Activated CD4-positive, alpha-beta memory T cell treated with anti-CD3 and anti-CD28 coated beads, Interleukin-2, amount 10 ng/mL, durations not matched to agents 7 days and 5 days (primary cell): Measurements from ENCODE around the gene PPM1L. TPM values are rescaled to one million over a fixed set of nuclear protein-coding genes. Genes with fewer than 3 reads are reported as not detected.
A peak's percentile ranks its signal among the peaks of the same experiment; 100 is the strongest.
"Not testable (repeated sequence)": the region's sequence is repeated elsewhere in the genome, so short reads cannot be mapped to it uniquely, and the experiment has no call there.

Experiments used
- CTCF ChIA-PET: fragments of 350-600 bp; sonication (Branson Sonifier 250); formaldehyde crosslinking; loops from one replicate; lab custom pipeline; 2021; ENCODE audit warnings: antibody characterized with exemption, inconsistent platforms; lab: Charles Lee
- POLR2A ChIA-PET: fragments of 350-600 bp; sonication (Branson Sonifier 250); formaldehyde crosslinking; loops from one replicate; lab custom pipeline; 2021; ENCODE audit warnings: antibody characterized with exemption; lab: Charles Lee
- DNase-seq: peaks from one replicate; pipeline ENCODE4 v3.0.0-alpha.2; 2020
- H3K27ac Mint-ChIP-seq: one replicate; pipeline ENCODE4 v1.8.0; 2021; ENCODE audit warnings: mild to moderate bottlenecking, mixed read lengths
- H3K27me3 Mint-ChIP-seq: one replicate; pipeline ENCODE4 v1.8.0; 2021; ENCODE audit warnings: mixed read lengths
- H3K36me3 Mint-ChIP-seq: one replicate; pipeline ENCODE4 v1.8.0; 2021; ENCODE audit warnings: low read depth, mixed read lengths
- H3K4me1 Mint-ChIP-seq: one replicate; pipeline ENCODE4 v1.8.0; 2021; ENCODE audit warnings: mixed read lengths
- H3K4me3 Mint-ChIP-seq: one replicate; pipeline ENCODE4 v1.8.0; 2021; ENCODE audit warnings: mild to moderate bottlenecking, mixed read lengths
- H3K9me3 Mint-ChIP-seq: one replicate; pipeline ENCODE4 v1.8.0; 2021; ENCODE audit warnings: mixed read lengths
- total RNA-seq, 2 experiments: library from RNA; stranded (reverse); gene quantifications; one replicate each; pipeline ENCODE4 v1.2.3, GENCODE V29; 2021

PPM1L gene
- 1 to 10 TPM; 5.9 TPM for total RNA-seq

DNA sequence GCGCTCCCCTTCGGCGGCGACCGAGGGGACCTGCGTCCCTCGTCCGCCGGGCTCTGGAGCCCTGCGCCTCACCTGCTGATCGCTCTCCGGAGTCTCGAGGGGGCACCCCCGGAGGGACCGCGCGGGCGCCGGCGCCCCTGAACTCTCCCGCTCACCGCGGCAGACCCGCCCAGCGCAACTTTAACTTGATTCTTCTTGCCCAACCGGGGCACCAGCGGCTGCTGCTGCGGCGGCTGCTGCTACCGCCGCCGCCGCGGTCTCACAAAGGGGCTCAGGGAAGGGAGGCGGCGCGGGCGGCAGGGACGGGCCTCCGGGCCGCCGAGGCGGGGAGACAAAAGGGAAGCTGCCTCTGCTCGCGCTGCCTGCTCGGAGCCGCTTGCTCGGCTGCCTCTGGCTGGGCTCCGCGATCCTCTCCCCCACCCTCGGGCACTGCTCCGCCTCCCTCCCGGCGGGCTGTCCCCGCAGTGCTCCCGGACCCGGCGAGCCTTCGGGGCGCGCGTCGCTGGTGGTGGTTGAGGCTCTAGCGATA is at the start of gene PPM1L:
PPM1L (plus strand) TSS at position 456 of the 529 bp plus-strand sequence.
- ChIA-PET CTCF (interaction anchor here (1.5 kb wide), 1 partner anchor 185 kb away, joined by 4 read pairs; no protein-coding TSS in a partner anchor), POLR2A (interaction anchor here (0.8 to 4.3 kb wide), 10 partner anchors 25 to 555 kb away, joined by 3 to 30 read pairs (median 4); partner anchors contain the start of genes NMD3 and TRIM59)
- H3K4me1 Mint-ChIP-seq, result peaks cover 31% of the 10 kb centered on the region
- DNase-seq, result peak; percentile 63
- peak within 1 kb of the TSS; percentile 84 for H3K27ac Mint-ChIP-seq
- H3K36me3 Mint-ChIP-seq, result peaks cover 4% of the 10 kb centered on the region
- peaks cover 13% of the 10 kb centered on the region for H3K27me3 Mint-ChIP-seq
- H3K4me3 Mint-ChIP-seq, result peak within 1 kb of the TSS; percentile 98
- no peaks in the 10 kb centered on the region for H3K9me3 Mint-ChIP-seq

DNA sequence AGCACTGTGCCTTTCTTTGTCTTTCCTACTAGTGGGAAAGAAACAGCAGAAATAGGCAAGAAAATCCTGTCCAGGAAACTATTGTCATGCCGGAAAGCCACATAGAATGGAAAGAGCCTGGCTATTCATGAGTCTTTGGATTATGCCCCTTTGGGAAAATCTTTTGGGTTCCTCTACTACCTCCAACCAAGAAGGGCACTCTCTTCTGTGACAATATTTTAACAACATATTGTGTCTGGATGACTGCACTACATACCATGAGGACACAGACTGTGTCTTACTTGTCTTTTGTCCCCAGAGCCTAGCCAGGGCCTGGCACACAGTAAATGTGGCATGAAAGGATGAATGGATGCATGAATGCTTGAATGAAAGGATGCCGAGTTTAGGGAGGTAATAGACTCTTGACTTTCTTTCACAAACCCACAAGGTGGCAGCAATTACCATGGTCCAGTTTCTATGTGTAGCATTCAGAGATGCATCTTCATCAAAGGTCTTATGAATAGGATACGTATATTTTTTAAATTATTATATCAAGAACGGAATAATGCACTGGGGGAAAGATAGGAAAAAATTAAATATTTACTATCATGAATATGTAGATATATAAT is 48.7 kb upstream of the PPM1L start:
- no peak overlapping the region for H3K27ac Mint-ChIP-seq
- no peaks in the 10 kb centered on the region for H3K36me3 Mint-ChIP-seq
- H3K9me3 Mint-ChIP-seq, result no peaks in the 10 kb centered on the region
- peaks cover 39% of the 10 kb centered on the region for H3K27me3 Mint-ChIP-seq
- POLR2A ChIA-PET, result no interaction called here
- CTCF ChIA-PET, result interaction anchor here (2.4 kb wide), 1 partner anchor 234 kb away, joined by 18 read pairs; no protein-coding TSS in a partner anchor
- no peaks in the 10 kb centered on the region for H3K4me1 Mint-ChIP-seq
- no peak overlapping the region for H3K4me3 Mint-ChIP-seq
- DNase-seq, result no peak

DNA sequence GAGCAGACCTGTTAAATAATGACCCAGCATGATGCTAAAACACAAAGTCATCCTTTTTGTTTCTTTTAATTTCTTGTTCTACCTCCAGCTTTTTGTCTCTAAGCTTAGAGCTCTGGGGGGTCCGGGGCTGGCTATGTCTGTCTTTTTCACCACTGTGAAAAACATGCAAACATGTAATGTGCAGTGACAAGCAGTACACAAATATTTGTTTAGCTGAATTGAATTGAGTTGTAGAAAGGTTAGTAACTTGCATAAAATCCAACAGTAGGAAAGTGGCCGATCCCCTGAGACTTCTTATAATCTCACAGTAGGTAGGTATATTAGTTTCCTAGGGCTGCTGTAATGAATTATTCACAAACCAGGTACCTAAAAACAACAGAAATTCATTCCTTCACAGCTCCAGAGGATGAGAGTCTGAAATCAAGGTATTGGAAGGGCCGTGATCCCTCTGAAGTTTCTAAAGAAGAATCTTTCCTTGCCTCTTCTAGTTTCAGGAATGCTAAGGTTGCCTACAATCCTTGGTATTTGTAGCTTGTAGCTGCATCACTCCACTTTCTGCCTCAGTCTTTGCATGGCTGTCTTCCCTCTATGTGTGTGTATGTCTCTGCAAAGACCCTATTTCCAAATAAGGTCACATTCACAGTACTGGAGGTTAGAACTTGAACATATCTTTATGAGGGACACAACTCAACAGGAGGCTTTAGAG is 46.4 kb upstream of the PPM1L start:
- ChIA-PET CTCF (interaction anchor here (2.4 kb wide), 1 partner anchor 232 kb away, joined by 18 read pairs; no protein-coding TSS in a partner anchor), POLR2A (no interaction called here)
- no peaks in the 10 kb centered on the region for H3K9me3 Mint-ChIP-seq
- H3K4me1 Mint-ChIP-seq, result no peaks in the 10 kb centered on the region
- H3K4me3 Mint-ChIP-seq, result no peak overlapping the region
- no peak overlapping the region for H3K27ac Mint-ChIP-seq
- H3K36me3 Mint-ChIP-seq, result no peaks in the 10 kb centered on the region
- no peak for DNase-seq
- peaks cover 38% of the 10 kb centered on the region for H3K27me3 Mint-ChIP-seq

DNA sequence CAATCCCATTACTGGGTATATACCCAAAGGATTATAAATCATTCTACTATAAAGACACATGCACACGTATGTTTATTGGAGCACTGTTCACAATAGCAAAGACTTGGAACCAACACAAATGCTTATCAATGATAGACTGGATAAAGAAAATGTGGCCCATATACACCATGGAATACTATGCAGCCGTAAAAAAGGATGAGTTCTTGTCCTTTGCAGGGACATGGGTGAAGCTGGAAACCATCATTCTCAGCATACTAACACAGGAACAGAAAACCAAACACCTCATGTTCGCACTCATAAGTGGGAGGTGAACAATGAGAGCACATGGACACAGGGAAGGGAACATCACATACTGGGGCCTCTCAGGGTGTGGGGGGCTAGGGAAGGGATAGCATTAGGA is 42.9 kb upstream of the PPM1L start:
- H3K9me3 Mint-ChIP-seq, CTCF ChIA-PET, DNase-seq, POLR2A ChIA-PET, H3K4me3 Mint-ChIP-seq, H3K4me1 Mint-ChIP-seq, H3K36me3 Mint-ChIP-seq, H3K27ac Mint-ChIP-seq: not testable (repeated sequence)
- H3K27me3 Mint-ChIP-seq, result peaks cover 22% of the 10 kb centered on the region

DNA sequence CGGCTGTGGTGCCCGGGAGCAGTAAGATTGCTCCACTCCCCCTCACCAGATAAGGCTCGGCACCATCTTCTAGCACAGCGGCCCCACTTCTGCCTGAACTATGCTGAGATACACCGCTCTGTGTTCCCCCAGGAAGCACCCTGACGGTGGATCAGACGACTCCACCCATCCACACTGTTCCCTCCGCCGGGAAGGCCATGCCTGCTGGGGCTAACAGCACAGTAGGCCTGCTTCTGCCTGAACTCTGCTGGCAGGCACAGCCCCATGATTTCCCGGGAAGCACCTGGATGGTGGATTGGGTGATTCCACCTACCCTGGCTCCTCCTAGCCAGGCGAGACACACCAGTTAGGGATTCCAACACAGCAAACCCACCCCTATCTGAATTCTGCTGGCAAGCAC is 36.3 kb upstream of the PPM1L start:
- no peaks in the 10 kb centered on the region for H3K36me3 Mint-ChIP-seq
- DNase-seq, result no peak
- POLR2A ChIA-PET, result no interaction called here
- H3K27me3 Mint-ChIP-seq, result peaks cover 27% of the 10 kb centered on the region
- no peaks in the 10 kb centered on the region for H3K9me3 Mint-ChIP-seq
- no peak overlapping the region for H3K4me3 Mint-ChIP-seq
- no peaks in the 10 kb centered on the region for H3K4me1 Mint-ChIP-seq
- CTCF ChIA-PET, result no interaction called here
- no peak overlapping the region for H3K27ac Mint-ChIP-seq

DNA sequence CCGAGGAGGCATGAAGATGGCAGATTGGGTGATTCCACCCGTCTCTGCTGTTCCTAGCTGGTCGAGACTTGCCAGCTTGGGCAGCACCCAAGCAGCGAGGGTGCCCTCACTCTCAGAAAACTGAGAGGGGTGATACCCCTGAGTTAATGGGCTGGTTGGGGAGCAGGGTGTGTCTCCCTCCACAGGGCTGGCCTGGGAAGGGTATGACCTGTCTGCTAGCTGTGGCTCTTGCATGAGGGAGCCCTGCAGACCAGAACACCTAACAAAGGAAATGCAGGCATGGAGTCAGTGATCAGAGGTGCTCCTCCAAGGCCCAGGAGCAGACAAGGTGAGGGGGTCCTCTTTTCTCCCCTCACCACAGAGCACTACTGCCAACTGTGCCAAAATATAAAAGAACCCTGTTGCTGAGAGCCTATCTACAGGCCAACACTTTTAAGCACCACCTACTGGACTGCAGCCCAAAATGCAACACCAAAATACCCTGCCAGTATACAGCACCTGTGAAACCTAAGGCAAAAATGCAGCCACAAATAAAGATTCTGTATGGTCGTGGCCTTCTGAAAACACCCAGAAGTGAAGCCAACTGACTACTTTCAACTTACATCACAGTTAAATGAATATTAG is 35.8 kb upstream of the PPM1L start:
- ChIA-PET CTCF (no interaction called here), POLR2A (no interaction called here)
- H3K9me3 Mint-ChIP-seq, result no peaks in the 10 kb centered on the region
- H3K27ac Mint-ChIP-seq, result no peak overlapping the region
- no peak overlapping the region for H3K4me3 Mint-ChIP-seq
- no peaks in the 10 kb centered on the region for H3K4me1 Mint-ChIP-seq
- H3K36me3 Mint-ChIP-seq, result no peaks in the 10 kb centered on the region
- peaks cover 32% of the 10 kb centered on the region for H3K27me3 Mint-ChIP-seq
- no peak for DNase-seq

DNA sequence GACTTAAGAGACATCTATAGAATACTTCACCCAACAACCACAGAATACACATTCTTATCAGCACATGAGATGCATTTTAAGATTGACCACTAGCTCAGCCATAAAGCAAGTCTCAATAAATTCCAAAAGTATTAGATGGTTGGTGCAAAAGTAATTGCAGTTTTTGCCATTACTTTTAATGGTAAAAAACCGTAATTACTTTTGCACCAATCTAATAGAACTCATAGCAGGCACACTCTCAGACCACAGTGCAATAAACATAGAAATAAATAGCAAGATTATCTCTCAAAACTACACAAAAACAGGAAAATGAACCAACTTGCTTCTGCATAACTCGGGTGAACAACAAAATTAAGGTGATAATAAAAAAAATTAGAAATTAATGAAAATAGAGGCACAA is 33.7 kb upstream of the PPM1L start:
- DNase-seq, result no peak
- Mint-ChIP-seq H3K9me3 (no peaks in the 10 kb centered on the region), H3K4me1 (no peaks in the 10 kb centered on the region), H3K27ac (no peak overlapping the region), H3K36me3 (no peaks in the 10 kb centered on the region), H3K27me3 (peaks cover 34% of the 10 kb centered on the region), H3K4me3 (no peak overlapping the region)
- CTCF ChIA-PET, result no interaction called here
- POLR2A ChIA-PET, result no interaction called here

DNA sequence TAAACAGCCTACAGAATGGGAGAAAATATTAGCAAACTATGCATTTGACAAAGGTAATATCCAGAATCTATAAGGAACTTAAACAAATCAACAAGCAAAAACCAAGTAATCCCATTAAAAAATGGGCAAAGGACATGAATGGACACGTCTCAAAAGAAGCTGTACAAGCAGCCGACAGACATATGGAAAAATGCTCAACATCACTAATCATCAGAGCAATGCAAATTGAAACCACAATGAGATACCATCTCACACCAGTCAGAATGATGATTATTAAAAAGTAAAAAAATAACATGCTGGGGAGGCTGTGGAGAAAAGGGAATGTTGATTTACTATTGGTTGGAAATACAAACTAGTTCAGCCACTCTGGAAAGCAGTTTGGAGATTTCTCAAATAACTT is 30.7 kb upstream of the PPM1L start:
- H3K4me3 Mint-ChIP-seq, result no peak overlapping the region
- H3K9me3 Mint-ChIP-seq, result no peaks in the 10 kb centered on the region
- no peaks in the 10 kb centered on the region for H3K36me3 Mint-ChIP-seq
- no peaks in the 10 kb centered on the region for H3K4me1 Mint-ChIP-seq
- peaks cover 34% of the 10 kb centered on the region for H3K27me3 Mint-ChIP-seq
- CTCF ChIA-PET, result no interaction called here
- no peak overlapping the region for H3K27ac Mint-ChIP-seq
- POLR2A ChIA-PET, result no interaction called here
- DNase-seq, result no peak

DNA sequence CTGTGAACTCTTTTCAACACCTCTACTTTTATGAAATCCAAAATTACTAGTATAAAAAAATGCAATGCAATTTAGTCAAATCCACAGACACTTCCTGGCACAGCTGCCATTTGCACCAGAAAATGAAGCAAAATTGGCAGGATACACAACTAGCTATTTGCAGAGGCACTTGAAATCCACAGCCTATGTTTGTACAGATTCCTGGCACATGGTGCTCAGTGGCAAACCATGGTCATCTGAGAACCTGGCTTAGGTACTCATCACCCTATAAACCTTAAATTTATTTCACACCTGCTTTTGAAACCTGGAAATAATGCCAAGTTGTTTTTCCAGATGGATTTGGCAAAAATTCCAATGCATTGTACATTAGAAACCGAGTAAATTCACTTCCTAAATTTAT is 20.2 kb upstream of the PPM1L start:
- Mint-ChIP-seq H3K4me3 (no peak overlapping the region), H3K36me3 (no peaks in the 10 kb centered on the region), H3K9me3 (no peaks in the 10 kb centered on the region), H3K4me1 (no peaks in the 10 kb centered on the region), H3K27ac (no peak overlapping the region), H3K27me3 (peaks cover 7% of the 10 kb centered on the region)
- CTCF ChIA-PET, result no interaction called here
- DNase-seq, result no peak
- POLR2A ChIA-PET, result no interaction called here

DNA sequence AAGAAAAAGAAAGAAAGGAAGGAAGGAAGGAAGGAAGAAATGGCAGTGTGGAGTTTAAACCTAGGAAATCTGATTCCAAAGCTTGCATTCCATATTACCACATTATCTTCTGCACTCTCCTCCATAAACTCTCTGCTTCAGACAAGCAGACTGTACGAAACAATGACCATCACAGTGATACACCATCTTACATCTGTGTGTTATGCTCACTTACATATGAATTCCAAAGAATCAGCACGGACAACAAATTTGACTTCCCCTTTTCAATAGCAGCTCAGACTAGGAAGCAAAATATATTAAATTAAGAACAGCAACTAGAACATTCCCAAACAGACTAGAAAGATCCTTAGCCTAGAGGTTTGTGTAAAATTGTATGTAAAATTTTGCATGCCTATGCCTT is 18.0 kb upstream of the PPM1L start:
- CTCF ChIA-PET, result no interaction called here
- H3K4me1 Mint-ChIP-seq, result no peaks in the 10 kb centered on the region

DNA sequence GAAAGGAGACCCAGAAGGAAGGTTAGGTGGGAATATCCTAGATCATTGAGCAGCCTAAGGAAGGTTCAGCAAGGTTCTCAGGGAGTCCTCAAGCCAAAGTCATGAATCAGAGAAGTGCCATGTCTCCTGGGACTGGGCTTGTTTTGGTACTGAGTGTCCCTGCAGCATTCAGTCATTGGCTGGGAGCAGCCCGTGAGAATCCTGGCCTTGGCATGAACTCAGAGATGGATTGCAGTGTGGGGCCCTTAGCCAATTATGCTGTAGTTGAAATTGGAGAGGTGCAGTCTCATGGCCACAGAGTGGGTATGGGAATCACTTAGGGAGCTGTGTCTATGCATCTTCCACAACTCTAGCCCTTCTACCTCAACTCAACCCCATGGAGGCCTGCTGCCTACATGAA is 17.0 kb upstream of the PPM1L start:
- DNase-seq, result no peak
- no peak overlapping the region for H3K27ac Mint-ChIP-seq
- H3K27me3 Mint-ChIP-seq, result peaks cover 21% of the 10 kb centered on the region
- H3K9me3 Mint-ChIP-seq, result no peaks in the 10 kb centered on the region
- no peak overlapping the region for H3K4me3 Mint-ChIP-seq
- CTCF ChIA-PET, result interaction anchor here (0.8 kb wide), 1 partner anchor 333 kb away, joined by 3 read pairs; no protein-coding TSS in a partner anchor
- POLR2A ChIA-PET, result no interaction called here
- no peaks in the 10 kb centered on the region for H3K36me3 Mint-ChIP-seq
- no peaks in the 10 kb centered on the region for H3K4me1 Mint-ChIP-seq

More for the DNA sequence above, 18.0 kb upstream of the PPM1L start:
- no peak for DNase-seq
- POLR2A ChIA-PET, result no interaction called here
- H3K36me3 Mint-ChIP-seq, result no peaks in the 10 kb centered on the region
- H3K9me3 Mint-ChIP-seq, result no peaks in the 10 kb centered on the region
- H3K27me3 Mint-ChIP-seq, result peaks cover 16% of the 10 kb centered on the region
- H3K4me3 Mint-ChIP-seq, result no peak overlapping the region
- no peak overlapping the region for H3K27ac Mint-ChIP-seq

DNA sequence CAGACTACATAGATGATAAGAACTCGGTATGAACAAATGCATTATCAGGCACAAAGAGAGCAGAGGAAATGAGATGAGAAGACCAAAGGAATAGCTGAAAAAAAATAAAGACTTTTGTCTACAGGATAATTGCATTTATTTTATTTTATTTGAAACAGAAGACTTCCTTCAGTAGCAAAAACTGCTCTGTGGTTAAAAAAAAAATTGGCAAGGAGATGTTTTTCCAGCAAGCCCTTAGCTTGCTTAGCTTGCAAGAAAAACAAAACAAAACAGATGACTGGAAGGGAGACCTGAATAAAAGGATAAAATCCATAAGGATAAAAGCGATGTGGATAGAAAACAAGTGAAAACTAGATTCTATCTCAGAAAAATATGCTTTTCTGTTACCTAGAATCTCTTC is 9.1 kb upstream of the PPM1L start:
- no peak for DNase-seq
- Mint-ChIP-seq H3K36me3 (no peaks in the 10 kb centered on the region), H3K27ac (no peak overlapping the region), H3K4me3 (no peak overlapping the region), H3K4me1 (no peaks in the 10 kb centered on the region), H3K27me3 (peaks cover 22% of the 10 kb centered on the region), H3K9me3 (no peaks in the 10 kb centered on the region)
- ChIA-PET POLR2A (no interaction called here), CTCF (no interaction called here)

DNA sequence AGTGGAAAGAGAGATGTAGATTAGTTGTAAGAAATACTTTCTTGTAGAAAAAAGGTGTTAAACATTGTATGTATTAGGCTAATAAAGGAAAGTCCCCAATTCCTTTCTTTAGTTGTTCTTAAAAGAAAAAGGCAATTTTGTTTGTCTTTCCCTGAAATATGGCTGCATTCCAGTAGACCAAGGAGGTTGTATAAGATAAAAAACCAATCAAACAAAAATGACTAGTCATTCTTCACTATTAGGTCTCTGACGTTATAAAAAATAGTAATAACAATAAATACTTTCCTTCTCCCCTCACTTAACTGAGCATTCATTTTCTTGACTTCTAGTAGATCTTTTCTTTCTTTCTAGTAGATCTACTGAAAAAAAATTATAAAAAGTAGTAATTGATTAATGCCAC is 8.6 kb upstream of the PPM1L start:
- Mint-ChIP-seq H3K9me3 (no peaks in the 10 kb centered on the region), H3K27me3 (peaks cover 21% of the 10 kb centered on the region), H3K4me1 (no peaks in the 10 kb centered on the region), H3K4me3 (no peak overlapping the region), H3K36me3 (no peaks in the 10 kb centered on the region), H3K27ac (no peak overlapping the region)
- ChIA-PET CTCF (no interaction called here), POLR2A (no interaction called here)
- no peak for DNase-seq
